Measurements from ENCODE around the gene OPRM1.

Gene OPRM1

GRCh38 chr6:154209555-154209954, 170.5 kb downstream of the OPRM1 start:
- no peak for DNase-seq

- DNase-seq, result no peak
These were observed 171.6 kb downstream of the OPRM1 start for GRCh38 chr6:154210678-154211077.

GRCh38 chr6:154213782-154214181, 174.7 kb downstream of the OPRM1 start:
- DNase-seq, result no peak

- peak; percentile 75 for DNase-seq
These were observed 179.3 kb downstream of the OPRM1 start for GRCh38 chr6:154218301-154218700.

- no peak for DNase-seq
These were observed 179.7 kb downstream of the OPRM1 start for GRCh38 chr6:154218787-154219186.

GRCh38 chr6:154219250-154219649, 180.2 kb downstream of the OPRM1 start:
- DNase-seq, result no peak

- DNase-seq, result no peak
These were observed 183.7 kb downstream of the OPRM1 start for GRCh38 chr6:154222716-154223115.

- no peak for DNase-seq
These were observed 184.3 kb downstream of the OPRM1 start for GRCh38 chr6:154223296-154223695.

- no peak for DNase-seq
These were observed 187.4 kb downstream of the OPRM1 start for GRCh38 chr6:154226461-154226860.

GRCh38 chr6:154227862-154228520, 189.0 kb downstream of the OPRM1 start:
- no peak for DNase-seq

- no peak for DNase-seq
These were observed 189.5 kb downstream of the OPRM1 start for GRCh38 chr6:154228521-154228905.

GRCh38 chr6:154229786-154230185, 190.7 kb downstream of the OPRM1 start:
- DNase-seq, result peak; percentile 66

GRCh38 chr6:154230393-154230792, 191.4 kb downstream of the OPRM1 start:
- no peak for DNase-seq

GRCh38 chr6:154230910-154231595, 192.0 kb downstream of the OPRM1 start:
- no peak for DNase-seq

GRCh38 chr6:154232013-154232910, 193.2 kb downstream of the OPRM1 start:
- peak; percentile 27 for DNase-seq

- no peak for DNase-seq
These were observed 194.3 kb downstream of the OPRM1 start for GRCh38 chr6:154233383-154233782.

GRCh38 chr6:154234019-154234772, 195.2 kb downstream of the OPRM1 start:
- DNase-seq, result peak; percentile 96

GRCh38 chr6:154236646-154237301, 197.7 kb downstream of the OPRM1 start:
- no peak for DNase-seq

- DNase-seq, result no peak
These were observed 199.8 kb downstream of the OPRM1 start for GRCh38 chr6:154238831-154239230.

- DNase-seq, result peak; percentile 23
These were observed 200.4 kb downstream of the OPRM1 start for GRCh38 chr6:154239392-154239791.

- DNase-seq, result peak; percentile 81
These were observed 202.0 kb downstream of the OPRM1 start for GRCh38 chr6:154241061-154241460.

- DNase-seq, result no peak
These were observed 202.5 kb downstream of the OPRM1 start for GRCh38 chr6:154241581-154241980.
